Measurements from ENCODE around the gene CITED4.

CITED4 gene

DNA sequence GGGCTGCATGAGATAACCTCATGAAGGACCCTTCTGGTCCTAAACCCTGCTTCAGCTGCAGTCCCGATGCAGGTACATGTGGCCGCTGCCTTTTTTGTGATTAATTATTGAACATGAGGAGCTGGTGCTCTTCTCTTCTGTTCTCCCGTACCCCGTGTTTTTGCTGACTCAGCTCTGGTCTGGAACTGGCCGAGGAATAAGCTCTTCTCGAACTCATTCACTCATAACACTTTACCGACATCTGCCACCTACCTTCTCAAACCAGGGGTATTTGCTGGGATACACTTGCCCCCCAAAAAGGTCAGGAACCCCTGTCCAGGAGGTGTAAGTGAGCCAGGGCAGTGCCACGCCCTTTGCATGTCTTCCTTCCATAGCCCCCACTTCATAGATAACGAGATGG is 46.7 kb downstream of the CITED4 start:
- TF ChIP-seq, protein P1, sequence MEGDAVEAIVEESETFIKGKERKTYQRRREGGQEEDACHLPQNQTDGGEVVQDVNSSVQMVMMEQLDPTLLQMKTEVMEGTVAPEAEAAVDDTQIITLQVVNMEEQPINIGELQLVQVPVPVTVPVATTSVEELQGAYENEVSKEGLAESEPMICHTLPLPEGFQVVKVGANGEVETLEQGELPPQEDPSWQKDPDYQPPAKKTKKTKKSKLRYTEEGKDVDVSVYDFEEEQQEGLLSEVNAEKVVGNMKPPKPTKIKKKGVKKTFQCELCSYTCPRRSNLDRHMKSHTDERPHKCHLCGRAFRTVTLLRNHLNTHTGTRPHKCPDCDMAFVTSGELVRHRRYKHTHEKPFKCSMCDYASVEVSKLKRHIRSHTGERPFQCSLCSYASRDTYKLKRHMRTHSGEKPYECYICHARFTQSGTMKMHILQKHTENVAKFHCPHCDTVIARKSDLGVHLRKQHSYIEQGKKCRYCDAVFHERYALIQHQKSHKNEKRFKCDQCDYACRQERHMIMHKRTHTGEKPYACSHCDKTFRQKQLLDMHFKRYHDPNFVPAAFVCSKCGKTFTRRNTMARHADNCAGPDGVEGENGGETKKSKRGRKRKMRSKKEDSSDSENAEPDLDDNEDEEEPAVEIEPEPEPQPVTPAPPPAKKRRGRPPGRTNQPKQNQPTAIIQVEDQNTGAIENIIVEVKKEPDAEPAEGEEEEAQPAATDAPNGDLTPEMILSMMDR (IDR thresholded peaks at IDR 0.05; ENCODE audit: borderline replicate concordance, extremely low read depth, low read length, poor library complexity, severe bottlenecking) = no peak
- TF ChIP-seq EZH2 (IDR thresholded peaks at IDR 0.05; ENCODE audit: borderline replicate concordance, low read depth, low read length, severe bottlenecking) = no peak
- no peaks in the 10 kb centered on the region; the same call in 1 of the 2 replicates for H4K20me1 ChIP-seq (ENCODE audit: insufficient read depth, low read length)
- H3K9ac ChIP-seq (ENCODE audit: low read depth, low read length) = no peak overlapping the region
- DNase-seq = no peak
- no peak for ATAC-seq (ENCODE audit: insufficient read depth, low read depth)
- no peak overlapping the region for H3K27ac ChIP-seq (ENCODE audit: low read length)
- no peaks in the 10 kb centered on the region for H3K4me1 ChIP-seq (ENCODE audit: insufficient read depth, low read length)
- no peaks in the 10 kb centered on the region for H3K27me3 ChIP-seq (ENCODE audit: insufficient read depth, low read length, poor library complexity)
- H3K4me2 ChIP-seq (ENCODE audit: insufficient read depth, low read length) = no peak overlapping the region
- H3K36me3 ChIP-seq (ENCODE audit: insufficient read depth, low read length) = no peaks in the 10 kb centered on the region
- no peaks in the 10 kb centered on the region for H3K79me2 ChIP-seq (ENCODE audit: insufficient read depth, low read length)
- H3K9me3 ChIP-seq (ENCODE audit: insufficient read depth, low read length, severe bottlenecking) = no peaks in the 10 kb centered on the region
- no peak overlapping the region for H3K4me3 ChIP-seq (ENCODE audit: low read depth in 1 of 2, low read length in 2 of 2)
- no peak overlapping the region for H2AFZ ChIP-seq (ENCODE audit: low read depth, low read length)

All from DND-41 (cell line).